Epithelial cell of esophagus (primary cell): ENCODE data around the gene MRPL10.

Source experiments
- DNase-seq: peaks from one replicate; pipeline ENCODE4 v3.0.0; 2010; ENCODE audit warnings: low read depth
- H3K4me3 ChIP-seq: 2 replicates; pipeline ENCODE4 v1.5.1; 2011; ENCODE audit warnings: mild to moderate bottlenecking, low read length, control low read depth
- CTCF ChIP-seq: IDR thresholded peaks from 2 replicates; pipeline ENCODE4 v1.5.1; 2011; ENCODE audit warnings: low read depth, mild to moderate bottlenecking, low read length, control low read depth, inconsistent platforms; ENCODE audit not compliant: insufficient read depth; ENCODE audit errors: missing control alignments

The MRPL10 gene

GRCh38 chr17:47869114-47869513 lies 37.8 kb upstream of the MRPL10 start:
- no peak for DNase-seq
- no peak overlapping the region for H3K4me3 ChIP-seq
- TF ChIP-seq CTCF, result no peak

DNA sequence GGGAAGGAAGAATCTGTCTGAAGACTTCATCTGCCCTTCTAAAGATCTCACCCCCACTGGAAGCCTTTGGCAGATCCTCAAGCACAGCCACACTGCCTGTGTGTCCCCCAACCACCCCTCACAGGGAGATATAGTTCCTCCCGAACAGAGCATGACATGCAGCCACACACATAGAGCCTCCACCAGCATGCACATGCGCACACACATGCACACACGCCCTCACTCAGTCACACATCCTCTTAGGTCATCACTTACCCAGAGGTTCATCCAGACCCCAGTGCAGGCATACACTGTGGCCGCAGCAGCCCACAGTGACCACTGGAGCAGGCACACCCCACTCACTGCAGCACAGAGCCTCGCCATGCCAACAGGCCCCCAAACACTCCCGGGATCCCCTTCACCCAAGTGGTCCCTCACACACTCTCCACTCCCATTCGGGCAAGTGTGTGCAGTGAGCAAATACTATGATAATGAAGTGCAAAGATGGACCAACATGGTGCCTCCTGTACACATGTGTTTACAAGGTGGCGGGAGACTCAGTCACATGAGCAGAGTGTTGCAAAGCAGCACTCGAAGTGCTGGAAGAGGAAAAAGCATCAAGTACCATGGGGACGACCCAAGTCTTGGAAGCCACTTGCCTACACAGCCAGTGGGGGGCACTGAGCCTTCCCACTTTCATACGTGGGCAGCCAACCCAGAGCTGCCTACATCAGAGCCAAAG lies 36.6 kb upstream of the MRPL10 start:
- TF ChIP-seq CTCF, result no peak
- no peak overlapping the region for H3K4me3 ChIP-seq
- DNase-seq, result no peak

GRCh38 chr17:47866941-47867340 lies 35.6 kb upstream of the MRPL10 start:
- H3K4me3 ChIP-seq, result no peak overlapping the region
- TF ChIP-seq CTCF, result no peak
- peak; percentile 48 for DNase-seq

DNA sequence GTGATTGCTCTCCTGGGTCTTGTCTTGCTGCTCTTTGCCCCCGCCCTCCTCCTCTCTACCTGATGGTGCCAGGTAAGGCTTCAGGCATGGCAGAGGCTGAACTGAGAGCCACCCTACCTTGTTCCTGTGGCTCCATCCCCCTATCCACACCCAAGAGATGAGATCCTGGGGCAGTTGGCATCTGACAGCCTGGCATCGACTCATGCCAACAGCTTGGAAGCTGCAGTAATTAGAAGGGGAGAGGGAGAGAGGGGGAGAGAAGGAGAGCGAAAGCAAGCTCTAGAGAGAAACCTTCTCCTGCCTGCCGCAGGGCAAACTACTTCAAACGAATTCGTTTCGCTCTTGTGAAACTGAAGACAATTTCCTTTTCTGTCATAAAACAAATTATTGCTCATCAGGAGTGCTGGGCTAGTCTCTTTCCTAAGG lies 33.5 kb upstream of the MRPL10 start:
- no peak overlapping the region for H3K4me3 ChIP-seq
- peak; percentile 90 for DNase-seq
- no peak for TF ChIP-seq CTCF

DNA sequence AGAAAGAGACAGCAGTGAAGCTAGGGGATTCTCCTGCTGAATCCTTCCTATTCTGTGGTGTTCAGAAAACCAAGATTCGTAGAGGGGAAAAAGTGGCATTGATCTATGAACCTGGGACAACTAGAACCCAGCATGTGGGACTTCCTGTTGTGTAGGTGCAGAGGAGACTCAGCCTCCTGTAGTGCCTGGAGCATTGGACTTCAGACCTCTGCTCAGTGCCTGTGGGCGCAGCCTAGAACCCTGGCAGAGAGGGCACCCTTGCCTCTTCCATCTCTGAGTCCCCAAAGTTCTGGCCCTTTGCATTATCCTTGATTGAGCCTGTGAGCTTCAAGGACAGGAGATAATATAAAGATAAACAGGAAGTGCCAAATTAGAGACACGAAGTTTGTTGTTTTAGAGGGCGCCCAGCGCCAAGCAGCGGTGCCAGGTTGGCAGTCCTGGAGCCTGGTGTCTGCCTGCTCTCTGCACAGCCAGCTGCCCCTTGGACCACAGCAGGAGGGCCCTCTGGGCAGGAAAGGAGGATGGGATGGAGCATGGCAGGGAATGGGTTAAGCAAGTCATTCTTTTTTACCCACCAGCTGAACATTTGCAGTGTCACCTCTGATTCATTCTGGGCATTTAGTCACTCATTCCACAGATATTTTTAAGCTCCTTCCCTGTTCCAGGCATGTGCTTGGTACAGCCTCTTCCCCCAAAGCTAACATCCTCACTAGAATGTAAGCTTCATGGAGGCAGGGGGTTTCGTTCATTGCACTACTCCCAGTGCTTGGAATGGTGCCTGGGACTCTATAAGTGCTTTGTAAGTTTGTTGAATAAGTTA lies 31.5 kb upstream of the MRPL10 start:
- DNase-seq, result peak; percentile 88
- H3K4me3 ChIP-seq, result no peak overlapping the region
- TF ChIP-seq CTCF, result no peak

- DNase-seq, result no peak
- TF ChIP-seq CTCF, result no peak
- H3K4me3 ChIP-seq, result no peak overlapping the region
These were observed 29.0 kb upstream of the MRPL10 start for GRCh38 chr17:47860386-47860785.
